OCI-LY3 (cell line): Measurements from ENCODE around the gene SMCR8.
A peak's percentile ranks its signal among the peaks of the same experiment; 100 is the strongest.

ENCODE experiments used
- H2AFZ ChIP-seq: fragments of 200-600, 300-600 bp; shearing (Covaris generic); 2 replicates; pipeline ENCODE4 v1.6.0; 2014; ENCODE audit warnings: antibody characterized with exemption, low read depth, low read length
- H3K27ac ChIP-seq: fragments of 200-600, 300-600 bp; sonication (generic); 2 replicates; pipeline ENCODE4 v1.5.1; 2014; ENCODE audit warnings: mild to moderate bottlenecking, low read length, moderate library complexity, mixed read lengths
- H3K27me3 ChIP-seq: fragments of 200-600, 300-600 bp; sonication (generic); 2 replicates; pipeline ENCODE4 v1.6.1; 2014; ENCODE audit warnings: low read depth, low read length, mixed read lengths
- H3K36me3 ChIP-seq: fragments of 200-600, 300-600 bp; sonication (generic); replicated peaks from 2 replicates; pipeline ENCODE3; 2014; ENCODE audit warnings: low read depth, low read length, mixed read lengths
- H3K4me1 ChIP-seq: fragments of 300-600, 200-600 bp; sonication (generic); 2 replicates; pipeline ENCODE4 v1.6.1; 2014; ENCODE audit warnings: low read length, mixed read lengths
- H3K4me2 ChIP-seq: fragments of 200-600, 300-600 bp; sonication (generic); 2 replicates; pipeline ENCODE4 v1.6.1; 2014; ENCODE audit warnings: low read length, mixed read lengths
- H3K4me3 ChIP-seq: fragments of 300-600, 200-600 bp; sonication (generic); 2 replicates; pipeline ENCODE4 v1.5.1; 2014; ENCODE audit warnings: antibody characterized with exemption, mild to moderate bottlenecking, low read length, moderate library complexity
- H3K79me2 ChIP-seq: fragments of 300-600, 200-600 bp; shearing (Covaris generic); 2 replicates; pipeline ENCODE4 v1.6.1; 2014; ENCODE audit warnings: mild to moderate bottlenecking, low read length, mixed read lengths
- H3K9ac ChIP-seq: fragments of 300-600, 200-600 bp; shearing (Covaris generic); 2 replicates; pipeline ENCODE4 v1.6.0; 2014; ENCODE audit warnings: mild to moderate bottlenecking, low read length, moderate library complexity
- H3K9me3 ChIP-seq: fragments of 200-600, 300-600 bp; shearing (Covaris generic); 2 replicates; pipeline ENCODE4 v1.6.1; 2014; ENCODE audit warnings: low read length, mixed read lengths; ENCODE audit not compliant: insufficient read depth
- H4K20me1 ChIP-seq: fragments of 200-600, 300-600 bp; sonication (generic); 2 replicates; pipeline ENCODE4 v1.6.1; 2016; ENCODE audit warnings: low read length, mixed read lengths; ENCODE audit not compliant: insufficient read depth
- EZH2phosphoT487 ChIP-seq: fragments of 200-600 bp; shearing (Covaris generic); IDR thresholded peaks from 2 replicates; pipeline ENCODE4 v1.6.1; 2018; ENCODE audit warnings: antibody characterized with exemption, mixed run types, low read depth
- TF ChIP-seq, protein P1 (sequence below): fragments of 200-600, 300-600 bp; sonication (generic); IDR thresholded peaks from 2 replicates; pipeline ENCODE4 v1.5.1; 2014; ENCODE audit warnings: antibody characterized with exemption, low read length, low read depth

The SMCR8 gene

GRCh38 chr17:18326572-18326971 lies 11.5 kb downstream of the SMCR8 start:
- Histone ChIP-seq H3K27ac (no peak overlapping the region), H3K9me3 (no peaks in the 10 kb centered on the region), H4K20me1 (no peaks in the 10 kb centered on the region), H3K4me3 (no peak overlapping the region), H3K79me2 (no peaks in the 10 kb centered on the region), H3K4me1 (peaks cover 16% of the 10 kb centered on the region), H3K4me2 (0 out of 2 replicates have a peak overlapping the region, but pooled peaks have one; percentile 32), H3K27me3 (no peaks in the 10 kb centered on the region), H3K9ac (no peak overlapping the region), H3K36me3 (peaks cover 5% of the 10 kb centered on the region), H2AFZ (no peak overlapping the region)
- TF ChIP-seq, protein P1, sequence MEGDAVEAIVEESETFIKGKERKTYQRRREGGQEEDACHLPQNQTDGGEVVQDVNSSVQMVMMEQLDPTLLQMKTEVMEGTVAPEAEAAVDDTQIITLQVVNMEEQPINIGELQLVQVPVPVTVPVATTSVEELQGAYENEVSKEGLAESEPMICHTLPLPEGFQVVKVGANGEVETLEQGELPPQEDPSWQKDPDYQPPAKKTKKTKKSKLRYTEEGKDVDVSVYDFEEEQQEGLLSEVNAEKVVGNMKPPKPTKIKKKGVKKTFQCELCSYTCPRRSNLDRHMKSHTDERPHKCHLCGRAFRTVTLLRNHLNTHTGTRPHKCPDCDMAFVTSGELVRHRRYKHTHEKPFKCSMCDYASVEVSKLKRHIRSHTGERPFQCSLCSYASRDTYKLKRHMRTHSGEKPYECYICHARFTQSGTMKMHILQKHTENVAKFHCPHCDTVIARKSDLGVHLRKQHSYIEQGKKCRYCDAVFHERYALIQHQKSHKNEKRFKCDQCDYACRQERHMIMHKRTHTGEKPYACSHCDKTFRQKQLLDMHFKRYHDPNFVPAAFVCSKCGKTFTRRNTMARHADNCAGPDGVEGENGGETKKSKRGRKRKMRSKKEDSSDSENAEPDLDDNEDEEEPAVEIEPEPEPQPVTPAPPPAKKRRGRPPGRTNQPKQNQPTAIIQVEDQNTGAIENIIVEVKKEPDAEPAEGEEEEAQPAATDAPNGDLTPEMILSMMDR: no peak
- no peak for TF ChIP-seq EZH2phosphoT487

- Histone ChIP-seq H2AFZ (no peak overlapping the region), H3K36me3 (peaks cover 5% of the 10 kb centered on the region)
Observed at GRCh38 chr17:18327093-18327492, 12.0 kb downstream of the SMCR8 start.

GRCh38 chr17:18327556-18327955 lies 12.5 kb downstream of the SMCR8 start:
- Histone ChIP-seq H3K27me3 (no peaks in the 10 kb centered on the region), H3K9ac (no peak overlapping the region), H3K9me3 (no peaks in the 10 kb centered on the region), H4K20me1 (no peaks in the 10 kb centered on the region), H3K4me3 (no peak overlapping the region), H3K79me2 (no peaks in the 10 kb centered on the region), H3K27ac (no peak overlapping the region), H3K36me3 (peaks cover 5% of the 10 kb centered on the region), H2AFZ (no peak overlapping the region), H3K4me1 (peaks cover 16% of the 10 kb centered on the region), H3K4me2 (no peak overlapping the region)
- no peak for TF ChIP-seq EZH2phosphoT487
- TF ChIP-seq, protein P1: no peak

More at GRCh38 chr17:18327093-18327492, 12.0 kb downstream of the SMCR8 start:
- Histone ChIP-seq H3K79me2 (no peaks in the 10 kb centered on the region), H3K4me3 (no peak overlapping the region), H3K4me1 (peaks cover 16% of the 10 kb centered on the region), H3K27ac (no peak overlapping the region), H3K9me3 (no peaks in the 10 kb centered on the region), H3K27me3 (no peaks in the 10 kb centered on the region), H4K20me1 (no peaks in the 10 kb centered on the region), H3K4me2 (no peak overlapping the region), H3K9ac (no peak overlapping the region)
- TF ChIP-seq, protein P1: no peak
- TF ChIP-seq EZH2phosphoT487: no peak

DNA sequence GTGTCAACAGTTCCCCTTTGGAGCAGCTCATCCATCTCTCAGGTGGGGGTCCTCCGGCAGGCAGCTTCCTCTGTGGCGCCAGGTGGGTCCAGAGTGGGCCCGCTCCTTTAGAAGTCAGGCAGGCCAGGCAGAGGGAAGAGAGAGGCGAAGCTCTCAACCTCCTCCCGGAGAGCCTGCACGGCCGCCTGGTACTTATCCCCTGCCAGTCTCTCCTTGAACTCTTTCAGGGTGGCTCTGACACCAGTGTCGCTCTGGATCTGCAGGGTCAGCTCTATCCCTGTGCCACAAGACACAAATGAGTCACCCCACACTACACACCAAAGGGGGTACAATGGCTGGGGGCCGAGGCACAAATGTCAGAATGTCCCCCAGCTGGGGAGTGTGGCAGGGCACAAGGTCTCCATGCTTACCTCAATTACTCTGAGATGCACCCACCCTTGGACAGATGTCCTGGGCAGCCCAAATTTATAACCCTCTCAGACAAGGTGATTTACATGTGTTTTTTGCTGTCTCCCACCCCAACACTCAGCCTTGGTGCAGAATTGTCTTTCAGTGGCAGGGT lies 13.6 kb downstream of the SMCR8 start:
- Histone ChIP-seq H3K27me3 (no peaks in the 10 kb centered on the region), H3K9ac (no peak overlapping the region), H3K4me3 (no peak overlapping the region), H3K4me2 (no peak overlapping the region), H3K36me3 (peaks cover 5% of the 10 kb centered on the region), H3K9me3 (no peaks in the 10 kb centered on the region), H3K79me2 (no peaks in the 10 kb centered on the region), H4K20me1 (no peaks in the 10 kb centered on the region), H3K27ac (no peak overlapping the region), H3K4me1 (peaks cover 16% of the 10 kb centered on the region), H2AFZ (no peak overlapping the region)
- TF ChIP-seq, protein P1: no peak
- TF ChIP-seq EZH2phosphoT487: no peak
